ENCODE data around the gene COL27A1. TPM values are rescaled to one million over a fixed set of nuclear protein-coding genes. Genes with fewer than 3 reads are reported as not detected.
A peak's percentile ranks its signal among the peaks of the same experiment; 100 is the strongest.

Gene COL27A1
- total and polyA plus RNA-seq, 9 of the 15 experiments (the other 6 are each of a cell fraction or from before 2014, with no cell fraction given) = 0.07 TPM; not detected in 8

- TF ChIP-seq CEBPG (CRISPR knock-in tag; IDR thresholded peaks at IDR 0.05) (no peak), CEBPG (tag; conservative IDR thresholded peaks at IDR 0.05 in 1 of 2, IDR thresholded peaks at IDR 0.05 in 1 of 2) (no peak), SUPT5H (IDR thresholded peaks at IDR 0.05) (no peak), HBP1 (CRISPR knock-in tag; IDR thresholded peaks at IDR 0.05) (no peak), HCFC1 (IDR thresholded peaks at IDR 0.05; ENCODE audit: low read depth, low read length) (no peak), KDM1A (IDR thresholded peaks at IDR 0.05) (peak; percentile 21 to 35; a peak in 2 of 4 replicates), HMG20A (CRISPR knock-in tag; conservative IDR thresholded peaks at IDR 0.05) (no peak), NEUROD1 (IDR thresholded peaks at IDR 0.05; ENCODE audit: borderline replicate concordance, low read depth, low read length, partially characterized antibody) (no peak), CHD4 (IDR thresholded peaks at IDR 0.05; ENCODE audit: insufficient read depth, insufficient replicate concordance, low read depth, low read length, poor library complexity, severe bottlenecking) (no peak), SMARCE1 (IDR thresholded peaks at IDR 0.05) (no peak), ZNF592 (IDR thresholded peaks at IDR 0.05) (no peak), DIDO1 (tag; IDR thresholded peaks at IDR 0.05; ENCODE audit: low read depth) (no peak), HDAC3 (IDR thresholded peaks at IDR 0.05; ENCODE audit: borderline replicate concordance, partially characterized antibody) (no peak), NFYB (IDR thresholded peaks at IDR 0.05; ENCODE audit: extremely low read depth, insufficient read length) (no peak), ZBTB9 (CRISPR knock-in tag; IDR thresholded peaks at IDR 0.05) (no peak), BMI1 (IDR thresholded peaks at IDR 0.05; ENCODE audit: low read length) (no peak), ZFP36 (IDR thresholded peaks at IDR 0.05; ENCODE audit: low read depth, low read length, partially characterized antibody) (no peak), HLTF (IDR thresholded peaks at IDR 0.05) (no peak), GTF2E2 (tag; IDR thresholded peaks at IDR 0.05) (no peak), NFE2 (IDR thresholded peaks at IDR 0.05; ENCODE audit: low read depth) (0 out of 2 replicates have a peak, but pooled peaks have one; percentile 6), RBM14 (IDR thresholded peaks at IDR 0.05; ENCODE audit: borderline replicate concordance, insufficient read depth, low read depth, low read length) (no peak), TFAP4 (CRISPR knock-in tag; IDR thresholded peaks at IDR 0.05; ENCODE audit: borderline replicate concordance) (no peak), PTTG1 (tag; IDR thresholded peaks at IDR 0.05; ENCODE audit: low read depth) (no peak)
These were observed 28.7 kb downstream of the COL27A1 start (continued) for GRCh38 chr9:114184071-114184470.

All from K562 (cell line).